Lower leg skin (tissue), 3 donors: ENCODE data around the gene UBAP1.

Experiments used
- CTCF ChIP-seq, 3 donors: fragments of 450-650 bp; IDR thresholded peaks; one replicate each; pipeline ENCODE4 v1.5.1; 2016; ENCODE audit warnings: antibody characterized with exemption in 3 of 3, mild to moderate bottlenecking in 3 of 3, moderate library complexity in 2 of 3
- POLR2A ChIP-seq, 2 donors: fragments of 450-650 bp; IDR thresholded peaks; one replicate each; pipeline ENCODE4 v1.6.1; 2016 to 2017; ENCODE audit warnings: antibody characterized with exemption in 2 of 2, mild to moderate bottlenecking in 1 of 2, moderate library complexity in 1 of 2

GRCh38 chr9:34177593-34178435, 1.0 kb upstream of the UBAP1 start:
- TF ChIP-seq CTCF (IDR thresholded peaks at IDR 0.05): no peak
- TF ChIP-seq POLR2A (IDR thresholded peaks at IDR 0.05): no peak
